NB4 (cell line): ENCODE results near the gene CDK11B.
"Not testable (repeated sequence)": the region's sequence is repeated elsewhere in the genome, so short reads cannot be mapped to it uniquely, and the experiment has no call there.

Experiments
- MYC ChIP-seq: IDR thresholded peaks from 2 replicates; pipeline ENCODE4 v1.6.1; 2011; ENCODE audit warnings: low read depth, low read length
- POLR2A ChIP-seq: IDR thresholded peaks from 2 replicates; pipeline ENCODE4 v1.6.1; 2011; ENCODE audit warnings: mild to moderate bottlenecking; ENCODE audit not compliant: insufficient read length; ENCODE audit errors: extremely low read depth
- TF ChIP-seq, protein P1 (sequence below): IDR thresholded peaks from one replicate; pipeline ENCODE4 v1.5.1; 2012; ENCODE audit warnings: low read depth, low read length

DNA sequence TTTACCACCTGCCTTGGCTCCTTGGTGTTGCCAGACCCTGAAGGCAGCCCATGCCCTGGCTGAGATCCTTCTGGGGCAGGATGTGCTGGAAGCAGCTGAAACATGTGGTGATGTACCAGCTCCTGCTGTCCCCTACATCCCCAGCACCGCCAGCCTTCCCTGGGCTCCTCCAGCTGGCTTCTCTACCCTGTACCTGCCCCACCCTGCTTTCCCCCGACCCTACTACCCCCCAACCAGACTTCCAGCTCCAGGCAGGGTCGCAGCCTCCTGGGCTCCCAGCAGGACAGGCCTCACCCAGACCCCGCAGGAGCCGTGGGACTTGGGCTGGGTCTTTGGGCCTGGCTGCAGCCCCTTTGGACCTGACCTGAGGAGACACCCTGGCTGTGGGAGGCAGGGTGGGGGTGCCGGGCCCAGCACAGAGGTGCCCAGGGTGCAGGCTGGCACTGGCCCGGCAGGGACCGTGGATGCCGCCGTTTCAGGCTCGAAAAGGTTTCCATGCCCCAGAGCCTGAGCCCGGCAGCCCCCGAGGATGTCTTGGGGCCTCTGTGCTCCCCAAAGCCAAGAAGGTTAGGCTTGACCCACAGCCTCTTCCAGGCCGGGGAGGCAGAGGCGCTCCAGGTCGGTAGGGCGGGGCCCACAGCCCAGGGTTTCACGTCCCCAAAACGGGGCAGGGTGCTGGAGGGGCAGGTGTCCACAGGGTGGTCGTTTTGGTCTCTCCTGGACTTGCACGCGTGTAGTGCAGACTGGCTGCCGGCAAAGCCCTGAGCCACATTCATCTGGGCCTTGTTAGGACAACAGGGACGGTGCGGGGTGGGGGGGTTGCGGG, 38.8 kb upstream of the CDK11B start:
- TF ChIP-seq, protein P1, sequence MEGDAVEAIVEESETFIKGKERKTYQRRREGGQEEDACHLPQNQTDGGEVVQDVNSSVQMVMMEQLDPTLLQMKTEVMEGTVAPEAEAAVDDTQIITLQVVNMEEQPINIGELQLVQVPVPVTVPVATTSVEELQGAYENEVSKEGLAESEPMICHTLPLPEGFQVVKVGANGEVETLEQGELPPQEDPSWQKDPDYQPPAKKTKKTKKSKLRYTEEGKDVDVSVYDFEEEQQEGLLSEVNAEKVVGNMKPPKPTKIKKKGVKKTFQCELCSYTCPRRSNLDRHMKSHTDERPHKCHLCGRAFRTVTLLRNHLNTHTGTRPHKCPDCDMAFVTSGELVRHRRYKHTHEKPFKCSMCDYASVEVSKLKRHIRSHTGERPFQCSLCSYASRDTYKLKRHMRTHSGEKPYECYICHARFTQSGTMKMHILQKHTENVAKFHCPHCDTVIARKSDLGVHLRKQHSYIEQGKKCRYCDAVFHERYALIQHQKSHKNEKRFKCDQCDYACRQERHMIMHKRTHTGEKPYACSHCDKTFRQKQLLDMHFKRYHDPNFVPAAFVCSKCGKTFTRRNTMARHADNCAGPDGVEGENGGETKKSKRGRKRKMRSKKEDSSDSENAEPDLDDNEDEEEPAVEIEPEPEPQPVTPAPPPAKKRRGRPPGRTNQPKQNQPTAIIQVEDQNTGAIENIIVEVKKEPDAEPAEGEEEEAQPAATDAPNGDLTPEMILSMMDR, result not testable (repeated sequence)
- TF ChIP-seq POLR2A, MYC: not testable (repeated sequence)
